ENCODE data around the gene TTC28.

TTC28 gene

DNA sequence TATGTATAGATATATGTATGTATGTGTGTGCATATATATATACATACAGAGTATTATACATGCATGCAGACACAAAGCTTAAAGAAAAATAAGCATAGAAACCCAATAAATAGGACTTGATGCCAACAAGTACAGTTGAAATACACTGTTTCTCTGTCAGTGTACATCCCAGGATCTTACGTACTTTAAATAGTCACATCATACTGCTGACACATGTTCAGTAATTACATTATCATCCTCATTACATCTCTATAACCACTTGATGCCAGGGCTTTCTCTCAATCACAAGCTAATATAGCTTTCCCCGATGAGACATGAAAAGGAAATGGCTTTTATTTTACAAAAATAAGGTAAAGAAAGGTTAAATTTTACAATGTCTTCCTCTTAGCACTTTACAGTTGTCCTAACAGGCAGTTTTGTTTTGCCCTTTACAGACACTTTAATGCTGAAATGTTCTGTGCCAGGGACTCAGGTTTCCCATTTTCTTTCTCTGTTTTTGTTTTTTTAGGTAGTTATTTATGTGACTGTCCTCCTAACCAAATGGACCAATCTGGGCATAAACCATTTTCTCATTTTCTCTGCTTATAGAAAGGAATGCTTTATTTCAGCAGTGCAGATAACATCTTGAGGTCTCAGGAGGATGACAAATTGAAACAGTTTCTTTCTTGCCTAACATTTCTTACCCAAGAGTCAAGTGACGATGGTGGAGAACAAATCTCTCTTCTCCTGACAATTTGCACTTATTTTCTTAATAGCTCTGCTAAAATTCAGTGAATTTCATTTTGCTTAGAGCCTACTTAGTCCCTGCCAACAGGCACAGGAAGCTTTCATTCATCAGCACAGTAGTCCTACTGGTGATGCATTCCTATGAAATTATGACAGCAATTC, 350.2 kb downstream of the TTC28 start:
- H3K9me3 ChIP-seq: no peaks in the 10 kb centered on the region
- no peak overlapping the region for H3K4me3 ChIP-seq (ENCODE audit: low read depth in 1 of 2, low read length in 1 of 2)
- TF ChIP-seq CTCF (IDR thresholded peaks at IDR 0.05): no peak
- H3K36me3 ChIP-seq: no peaks in the 10 kb centered on the region
- H3K4me1 ChIP-seq (ENCODE audit: control insufficient read depth in 1 of 2, insufficient read depth in 1 of 2, low read depth in 1 of 2, low read length in 1 of 2): no peaks in the 10 kb centered on the region
- H3K27ac ChIP-seq: no peak overlapping the region
- no peaks in the 10 kb centered on the region for H3K27me3 ChIP-seq

GRCh38 chr22:28328756-28329155, 350.9 kb downstream of the TTC28 start:
- Histone ChIP-seq H3K36me3 (no peaks in the 10 kb centered on the region), H3K27me3 (no peaks in the 10 kb centered on the region), H3K27ac (no peak overlapping the region), H3K4me3 (ENCODE audit: low read depth in 1 of 2, low read length in 1 of 2) (no peak overlapping the region), H3K4me1 (ENCODE audit: control insufficient read depth in 1 of 2, insufficient read depth in 1 of 2, low read depth in 1 of 2, low read length in 1 of 2) (no peaks in the 10 kb centered on the region), H3K9me3 (no peaks in the 10 kb centered on the region)
- no peak for TF ChIP-seq CTCF (IDR thresholded peaks at IDR 0.05)

- Histone ChIP-seq H3K27me3 (no peaks in the 10 kb centered on the region), H3K4me3 (ENCODE audit: low read depth in 1 of 2, low read length in 1 of 2) (no peak overlapping the region), H3K36me3 (no peaks in the 10 kb centered on the region), H3K4me1 (ENCODE audit: control insufficient read depth in 1 of 2, insufficient read depth in 1 of 2, low read depth in 1 of 2, low read length in 1 of 2) (no peaks in the 10 kb centered on the region), H3K27ac (no peak overlapping the region), H3K9me3 (no peaks in the 10 kb centered on the region)
- TF ChIP-seq CTCF (IDR thresholded peaks at IDR 0.05): no peak
These were observed 363.6 kb downstream of the TTC28 start for GRCh38 chr22:28316014-28316413.

GRCh38 chr22:28314959-28315358, 364.7 kb downstream of the TTC28 start:
- H3K27ac ChIP-seq: no peak overlapping the region
- H3K27me3 ChIP-seq: no peaks in the 10 kb centered on the region
- no peaks in the 10 kb centered on the region for H3K36me3 ChIP-seq
- no peaks in the 10 kb centered on the region for H3K4me1 ChIP-seq (ENCODE audit: control insufficient read depth in 1 of 2, insufficient read depth in 1 of 2, low read depth in 1 of 2, low read length in 1 of 2)
- no peaks in the 10 kb centered on the region for H3K9me3 ChIP-seq
- H3K4me3 ChIP-seq (ENCODE audit: low read depth in 1 of 2, low read length in 1 of 2): no peak overlapping the region
- no peak for TF ChIP-seq CTCF (IDR thresholded peaks at IDR 0.05)

DNA sequence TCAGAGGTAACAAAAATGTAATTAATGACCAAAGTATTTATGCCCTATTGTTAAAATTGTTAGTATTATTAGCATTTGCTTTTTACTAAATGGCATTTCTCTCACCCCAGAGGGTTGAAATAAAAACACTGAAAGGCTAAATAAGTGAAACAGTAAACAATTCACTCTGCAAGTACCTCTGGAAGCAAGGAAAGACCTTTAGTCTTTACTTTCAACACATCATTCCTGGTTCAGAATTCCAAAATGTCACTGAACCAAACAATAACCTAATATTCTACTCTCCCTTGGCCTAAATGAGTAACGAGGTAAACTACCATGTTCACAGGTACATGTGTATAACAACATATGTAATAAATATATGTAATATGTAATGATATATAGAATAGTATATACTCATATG, 369.3 kb downstream of the TTC28 start:
- Histone ChIP-seq H3K27me3 (no peaks in the 10 kb centered on the region), H3K27ac (no peak overlapping the region)

More for the DNA sequence above, 369.3 kb downstream of the TTC28 start:
- Histone ChIP-seq H3K4me1 (ENCODE audit: control insufficient read depth in 1 of 2, insufficient read depth in 1 of 2, low read depth in 1 of 2, low read length in 1 of 2) (no peaks in the 10 kb centered on the region), H3K9me3 (no peaks in the 10 kb centered on the region), H3K4me3 (ENCODE audit: low read depth in 1 of 2, low read length in 1 of 2) (no peak overlapping the region), H3K36me3 (no peaks in the 10 kb centered on the region)
- no peak for TF ChIP-seq CTCF (IDR thresholded peaks at IDR 0.05)

Measured in neutrophil (primary cell).